Femur (tissue), 1 donor: ENCODE results near the gene OR13C3.
"Not testable (repeated sequence)": the region's sequence is repeated elsewhere in the genome, so short reads cannot be mapped to it uniquely, and the experiment has no call there.

Experiments
- DNase-seq: peaks from one replicate; pipeline ENCODE4 v3.0.0-alpha.2; 2017

The OR13C3 gene

DNA sequence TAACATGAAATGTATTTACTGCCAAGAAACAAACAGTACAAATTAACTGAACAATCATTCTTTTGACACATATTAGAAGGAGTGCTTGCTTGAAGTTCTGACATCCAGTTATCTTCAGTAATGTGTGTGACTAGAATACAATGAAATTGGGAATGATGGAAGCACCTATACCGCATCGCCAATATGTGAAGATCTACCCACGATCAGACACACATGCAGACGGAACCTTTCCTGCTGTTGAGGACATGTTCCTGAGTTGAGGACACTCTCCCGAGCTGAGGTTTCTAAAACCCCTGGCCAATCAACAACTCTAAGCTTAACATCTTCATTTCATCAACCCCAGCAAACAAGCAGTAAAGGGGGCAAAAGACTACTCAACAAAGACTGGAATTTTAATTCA, at the start of gene OR13C3:
Gene OR13C3 (minus strand): TSS at position 101 of the 400 bp plus-strand sequence. CDS start 133 bp downstream, outside the sequence.
- no peak for DNase-seq

DNA sequence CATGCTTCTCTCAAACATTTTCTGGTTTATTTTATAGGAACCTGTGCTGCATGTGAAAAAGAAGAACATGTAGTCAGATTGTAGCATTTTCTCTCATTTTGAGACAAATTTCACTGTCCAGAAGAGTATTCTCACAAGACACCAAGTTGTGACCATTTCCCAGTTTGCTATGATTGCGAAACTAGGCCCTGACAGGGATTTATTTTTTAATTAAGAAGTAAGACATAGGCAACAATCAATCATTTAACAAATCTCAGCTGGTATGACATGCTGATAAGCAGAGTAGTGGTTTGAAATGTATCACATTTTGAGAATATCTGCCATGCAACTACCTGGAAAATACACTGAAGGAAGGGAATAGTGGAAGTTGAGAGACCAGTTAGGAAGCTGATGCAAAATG, 43.9 kb upstream of the OR13C3 start:
- DNase-seq: no peak

DNA sequence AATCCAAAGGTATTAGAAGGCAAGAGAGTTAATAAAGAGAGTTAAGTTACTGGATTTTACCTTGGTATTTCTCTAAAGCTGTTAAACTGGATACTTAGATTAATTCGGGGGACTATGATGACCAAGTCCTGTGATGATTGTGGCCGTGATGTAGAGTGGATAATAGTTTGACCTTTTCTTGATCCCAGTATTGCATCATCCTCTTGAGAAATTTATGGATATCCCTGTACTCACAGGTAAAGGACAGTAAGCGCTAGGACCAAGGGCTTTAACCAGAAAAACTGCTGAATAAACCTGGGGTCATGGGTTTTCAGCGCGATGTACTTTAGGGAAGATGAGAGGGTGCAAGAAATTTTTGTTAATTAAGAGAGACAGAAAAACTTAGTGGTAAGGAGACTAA, 40.6 kb upstream of the OR13C3 start:
- DNase-seq: no peak

DNA sequence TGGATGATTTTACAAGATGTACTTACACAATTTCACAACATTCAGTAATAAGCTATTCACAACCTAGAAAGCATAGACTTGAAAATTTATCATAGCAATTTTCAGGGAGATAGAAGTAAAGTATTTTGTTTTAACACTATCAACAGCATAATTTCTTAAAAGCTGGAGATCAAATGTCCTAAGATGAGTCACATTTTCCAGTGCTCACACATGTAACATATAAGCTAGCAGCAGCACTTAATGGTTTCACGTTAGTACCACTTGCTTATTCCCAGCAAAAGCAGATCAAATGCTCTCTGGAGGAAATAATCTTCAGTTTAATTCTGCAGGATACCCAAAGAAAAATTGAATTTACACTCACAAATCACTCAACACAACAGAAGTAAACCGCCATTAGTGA, 38.8 kb upstream of the OR13C3 start:
- no peak for DNase-seq

DNA sequence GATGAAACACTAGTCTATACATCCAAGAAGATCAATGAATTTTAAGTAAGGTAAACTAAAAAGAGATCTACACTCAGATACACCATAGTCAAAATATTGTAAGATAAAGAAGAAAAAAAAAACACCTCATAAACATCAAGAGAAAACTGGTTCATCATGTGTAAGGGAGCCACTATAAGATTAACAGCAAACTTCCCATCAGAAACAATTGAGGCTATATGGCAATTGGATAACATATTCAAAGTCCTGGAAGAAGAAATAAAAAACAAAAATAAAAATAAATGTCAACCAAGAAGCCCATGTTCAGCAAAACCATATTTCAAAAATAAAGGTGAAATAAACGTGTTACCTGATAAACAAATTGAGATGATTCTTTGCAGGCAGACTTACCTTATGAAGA, 36.0 kb upstream of the OR13C3 start:
- no peak for DNase-seq

DNA sequence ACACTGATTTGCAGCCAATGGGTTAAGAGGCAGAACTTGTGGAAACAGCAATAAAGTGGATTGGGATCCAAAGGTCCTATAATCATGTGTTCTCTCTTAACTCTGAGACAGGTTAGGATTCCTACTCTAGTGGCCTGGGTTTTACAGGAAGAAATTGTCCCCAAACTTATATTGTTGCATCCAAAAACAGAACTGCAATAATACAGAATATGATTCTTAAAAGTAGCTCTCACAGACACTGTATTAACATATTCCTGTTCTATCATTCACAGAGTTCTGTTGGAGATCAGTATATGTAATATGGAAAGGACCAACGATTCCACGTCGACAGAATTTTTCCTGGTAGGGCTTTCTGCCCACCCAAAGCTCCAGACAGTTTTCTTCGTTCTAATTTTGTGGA, 32.2 kb upstream of the OR13C3 start, which contains the start of gene OR13C8:
Gene OR13C8 (plus strand): TSS at position 301 of the 400 bp plus-strand sequence. CDS start 0 bp downstream, at position 301.
- DNase-seq: no peak

DNA sequence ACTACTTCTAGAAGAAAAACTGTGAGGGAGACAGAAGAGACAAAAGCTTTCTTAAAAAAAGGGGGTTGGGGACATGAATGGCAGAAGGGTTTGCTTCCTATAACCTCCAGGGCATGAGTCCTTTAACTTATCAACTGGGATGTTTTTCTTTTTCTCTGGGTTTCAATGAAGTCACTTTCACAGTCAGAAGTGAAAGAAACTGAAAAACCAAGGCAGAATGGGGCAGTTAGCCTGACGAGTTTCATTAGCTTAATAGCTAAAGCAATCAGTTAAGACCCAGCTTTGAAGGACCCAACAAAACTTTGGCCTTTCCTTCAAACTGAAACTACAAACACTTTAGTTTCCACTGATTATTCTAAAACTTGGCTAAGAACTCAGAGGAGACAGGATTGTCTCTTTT, 27.7 kb upstream of the OR13C3 start:
- no peak for DNase-seq

DNA sequence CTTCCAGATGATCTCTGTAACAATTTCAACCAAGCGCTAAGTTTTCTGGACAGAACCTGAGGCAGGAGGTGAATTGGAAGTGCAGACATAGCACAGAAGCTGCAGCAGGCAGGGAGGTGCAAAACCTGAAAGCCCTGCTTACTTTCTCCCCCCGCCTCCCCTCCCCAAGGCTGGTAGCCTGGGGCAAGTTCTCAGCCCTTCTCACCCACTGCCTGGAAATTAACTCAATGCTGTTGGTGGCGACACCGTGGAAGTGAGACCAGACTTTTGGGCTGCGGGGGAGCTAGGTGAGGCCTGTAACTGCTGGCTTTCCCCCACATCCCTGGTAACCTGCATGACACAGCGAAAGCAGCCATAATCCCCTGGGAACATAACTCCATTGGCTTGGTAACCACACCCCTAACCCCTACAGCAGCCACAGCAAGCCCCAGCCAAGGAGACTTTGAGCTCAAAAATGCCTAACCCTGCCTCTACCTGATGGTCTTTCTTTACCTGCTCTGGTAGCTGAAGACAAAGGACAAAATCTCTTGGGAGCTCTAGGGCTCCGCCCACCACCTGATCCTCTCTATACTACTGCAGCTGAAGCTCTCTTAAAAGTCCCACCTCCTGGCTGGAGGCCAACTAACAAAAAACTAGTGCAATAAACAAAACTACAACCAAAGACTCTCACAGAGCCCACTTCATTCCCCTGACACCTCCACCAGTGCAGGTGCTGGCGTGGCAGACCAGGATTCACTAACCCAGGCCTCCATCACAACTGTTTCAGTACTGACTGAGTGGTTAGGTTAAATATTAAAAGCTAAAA, 20.4 kb upstream of the OR13C3 start:
- DNase-seq: no peak

DNA sequence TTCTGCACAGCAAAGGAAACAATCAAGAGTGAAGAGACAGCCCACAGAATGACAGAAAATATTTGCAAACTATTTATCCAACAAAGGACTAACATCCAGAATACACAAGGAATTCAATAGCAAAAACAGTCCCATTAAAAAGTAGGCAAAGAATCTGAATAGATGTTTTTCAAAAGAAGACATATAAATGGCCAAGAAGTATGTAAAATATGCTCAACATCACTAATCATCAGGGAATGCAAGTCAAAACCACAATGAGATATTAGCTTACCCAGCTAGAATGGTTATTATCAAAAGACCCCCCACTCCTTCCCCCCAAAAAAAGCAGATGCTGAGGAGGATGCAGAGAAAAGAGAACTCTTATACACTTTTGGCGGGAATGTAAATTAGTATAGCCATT, 18.9 kb upstream of the OR13C3 start:
- DNase-seq: no peak

DNA sequence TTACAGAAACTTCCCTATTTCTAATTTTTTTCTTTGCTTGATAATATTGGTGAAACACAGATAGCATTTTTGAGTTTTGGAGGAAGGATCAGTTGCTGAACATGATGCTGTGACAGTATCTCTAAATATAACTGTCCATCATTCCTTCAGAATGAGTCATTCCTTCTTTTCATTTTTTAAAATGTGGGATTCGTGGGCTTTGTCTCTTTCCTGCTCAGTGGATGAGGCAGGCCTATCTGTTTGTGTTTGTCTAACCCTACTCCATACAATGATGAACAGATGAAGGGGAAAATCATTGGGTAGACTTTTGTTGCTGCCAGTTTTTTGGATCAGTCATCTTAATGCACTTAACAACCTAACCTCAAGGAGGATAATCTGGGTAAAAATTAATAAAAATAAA, 16.6 kb upstream of the OR13C3 start:
- DNase-seq: no peak

DNA sequence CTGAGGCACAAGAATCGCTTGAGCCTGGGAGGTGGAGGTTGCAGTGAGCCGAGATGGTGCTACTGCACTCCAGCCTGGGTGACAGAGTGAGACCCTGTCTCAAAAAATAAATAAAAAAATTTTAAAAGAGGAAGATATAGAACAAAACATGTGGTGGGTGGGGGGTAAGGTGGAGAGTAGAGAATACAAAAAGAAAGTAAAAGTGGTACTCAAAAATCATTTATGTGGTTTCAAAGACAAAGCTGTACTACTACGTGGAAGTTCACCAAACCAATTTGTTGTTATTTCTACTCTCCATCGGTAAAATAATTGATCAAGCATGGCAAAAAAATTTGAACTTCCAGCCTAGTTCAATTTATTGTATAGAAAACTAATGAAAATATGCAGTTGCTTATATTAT, 8.0 kb upstream of the OR13C3 start:
- no peak for DNase-seq

DNA sequence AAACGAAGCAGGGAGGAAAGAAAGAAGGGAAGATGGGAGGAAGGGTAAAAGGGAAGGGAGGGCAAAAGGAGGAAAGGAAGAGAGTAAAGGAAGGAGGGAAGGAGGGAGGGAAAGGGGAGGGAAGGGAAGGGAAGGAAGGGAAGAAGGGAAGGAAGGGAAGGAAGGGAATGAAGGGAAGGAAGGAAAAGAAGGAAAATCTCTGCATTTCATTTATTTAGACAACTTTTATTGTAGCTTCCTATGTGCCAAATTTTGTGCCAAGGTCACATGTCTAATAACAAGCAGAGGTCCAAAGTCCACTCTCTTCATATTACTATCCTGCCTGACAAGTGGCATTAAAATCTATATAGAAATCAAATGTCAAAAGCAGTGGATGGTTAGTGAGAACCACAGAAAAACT, 2.6 kb upstream of the OR13C3 start:
- DNase-seq: no peak

DNA sequence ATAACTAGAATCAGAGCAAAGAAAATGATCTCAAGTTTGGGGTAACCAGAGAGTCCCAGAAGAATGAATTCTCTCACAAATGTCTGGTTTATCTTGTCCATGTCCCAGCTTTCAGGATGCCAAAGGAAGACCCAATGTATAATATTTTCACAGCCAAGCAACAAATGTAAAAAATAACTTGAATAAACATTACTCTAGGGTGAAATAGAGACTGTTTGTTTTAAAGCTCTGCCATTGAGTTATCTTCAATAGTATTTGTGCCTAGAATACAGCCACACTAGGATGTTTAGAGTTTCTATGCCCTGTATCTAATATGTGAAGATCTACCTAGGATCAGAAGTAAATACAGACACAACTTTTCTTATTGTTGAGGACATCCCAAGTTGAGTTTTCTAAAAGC, 9.5 kb downstream of the OR13C3 start, which contains the start of gene OR13C4:
Gene OR13C4 (minus strand): TSS at position 101 of the 400 bp plus-strand sequence. CDS start 0 bp downstream, at position 101.
- no peak for DNase-seq

DNA sequence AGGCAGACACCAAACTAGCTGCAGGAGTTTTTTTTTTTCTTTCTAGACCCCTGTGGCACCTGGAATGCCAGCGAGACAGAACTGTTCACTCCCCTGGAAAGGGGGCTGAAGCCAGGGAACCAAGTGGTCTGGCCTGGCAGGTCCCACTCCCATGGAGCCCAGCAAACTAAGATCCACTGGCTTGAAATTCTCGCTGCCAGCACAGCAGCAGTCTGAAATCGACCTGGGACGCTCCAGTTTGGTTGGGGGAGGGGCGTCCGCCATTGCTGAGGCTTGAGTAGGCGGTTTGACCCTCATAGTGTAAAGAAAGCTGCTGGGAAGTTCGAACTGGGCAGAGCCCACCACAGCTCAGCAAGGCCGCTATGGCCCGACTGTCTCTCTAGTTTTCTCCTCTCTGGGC, 16.4 kb downstream of the OR13C3 start:
- DNase-seq: not testable (repeated sequence)

DNA sequence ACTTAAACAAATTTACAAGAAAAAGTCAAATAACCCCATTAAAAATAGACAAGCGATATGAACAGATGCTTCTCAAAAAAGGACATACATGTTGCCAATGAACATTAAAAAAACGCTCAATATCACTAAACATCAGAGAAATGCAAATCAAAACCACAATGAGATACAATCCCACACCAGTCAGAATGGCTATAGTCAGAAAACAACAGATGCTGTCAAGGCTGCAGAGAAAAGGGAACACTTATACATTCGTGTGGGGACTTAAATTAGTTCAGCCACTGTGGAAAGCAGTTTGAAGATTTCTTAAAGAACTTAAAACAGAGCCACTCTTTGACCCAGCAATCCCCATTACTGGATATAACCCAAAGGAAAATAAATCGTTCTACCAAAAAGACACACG, 21.8 kb downstream of the OR13C3 start:
- DNase-seq: no peak

DNA sequence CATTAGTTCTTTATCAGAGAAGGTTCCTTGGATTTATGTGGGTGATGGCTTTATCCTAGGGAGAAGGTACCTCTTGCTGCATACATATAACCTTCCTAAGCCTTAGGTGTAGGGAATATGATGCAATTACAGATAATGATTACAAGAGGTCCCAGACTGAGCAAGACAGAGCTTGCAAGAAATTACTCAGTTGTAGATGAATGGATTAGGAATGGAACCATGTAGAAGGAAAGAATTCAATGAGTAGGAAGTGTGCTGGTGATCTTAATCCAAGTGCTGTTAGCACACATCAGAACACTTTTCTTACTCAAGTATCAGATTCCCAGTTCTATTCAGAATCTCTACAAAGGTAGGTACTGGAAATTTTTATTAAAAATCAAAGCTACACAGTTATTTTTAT, 30.1 kb downstream of the OR13C3 start:
- DNase-seq: no peak

DNA sequence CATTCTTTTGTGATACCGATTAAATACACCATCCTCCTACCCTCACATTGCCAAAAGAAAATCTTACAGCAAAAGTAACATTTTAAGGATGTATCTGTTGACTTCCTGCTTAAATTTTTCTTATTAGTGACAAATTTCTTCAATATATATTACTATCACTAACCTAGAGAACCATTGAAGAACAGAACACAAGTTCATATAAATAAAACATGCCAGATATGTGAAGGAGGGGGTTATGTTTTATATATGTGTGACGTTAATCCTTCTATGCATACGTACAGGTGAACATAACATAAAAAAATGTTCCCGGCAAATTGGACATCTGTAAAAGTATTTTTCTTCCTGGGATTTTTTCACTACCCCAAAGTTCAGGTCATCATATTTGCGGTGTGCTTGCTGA, 32.7 kb downstream of the OR13C3 start, which contains the start of gene OR13F1:
Gene OR13F1 (plus strand): TSS at position 301 of the 400 bp plus-strand sequence. CDS start 0 bp downstream, at position 301.
- DNase-seq: no peak

DNA sequence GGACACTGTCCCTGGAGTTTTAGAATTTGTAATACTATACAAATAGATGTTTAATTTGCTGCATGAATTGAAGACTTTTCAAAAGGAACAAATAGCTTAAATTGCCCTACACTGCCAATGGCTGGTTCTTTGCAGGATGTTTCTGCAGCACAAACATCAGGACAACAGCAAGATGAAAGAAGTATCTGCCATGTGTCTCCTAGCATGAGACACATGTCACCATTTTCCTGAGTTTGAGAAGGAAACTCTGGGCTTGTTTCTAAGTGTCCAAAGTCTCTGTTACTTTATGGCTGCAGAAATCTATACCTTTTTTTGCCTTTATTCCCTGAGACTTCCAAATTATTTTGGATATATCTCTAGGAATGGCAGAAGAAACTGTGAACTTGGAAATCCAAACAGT, 33.2 kb downstream of the OR13C3 start:
- DNase-seq: no peak

DNA sequence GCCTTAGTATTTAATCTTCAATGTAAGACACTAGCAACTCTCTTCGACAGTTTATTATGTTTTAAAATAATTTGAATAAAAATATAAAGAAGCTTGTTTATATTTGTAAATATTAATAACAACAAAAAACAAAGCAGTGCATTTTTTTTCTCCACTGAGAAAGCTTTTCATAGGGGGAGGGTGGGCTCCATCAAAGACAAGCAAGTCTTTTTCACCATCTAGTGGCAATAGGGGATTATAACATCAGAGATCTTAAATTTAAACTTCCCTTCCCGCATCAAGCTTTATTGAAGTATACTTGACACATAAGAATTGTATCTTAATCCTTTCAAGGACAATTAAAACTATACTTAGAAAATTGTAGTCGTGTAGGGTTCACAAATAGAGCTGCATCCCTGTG, 41.8 kb downstream of the OR13C3 start:
- DNase-seq: no peak
